ACC112 (cell line): ENCODE results near the gene FAM72C.
"Not testable (repeated sequence)": the region's sequence is repeated elsewhere in the genome, so short reads cannot be mapped to it uniquely, and the experiment has no call there.

Source experiments
- H2AFZ ChIP-seq: fragments of 200-600 bp; sonication (generic); one replicate; pipeline ENCODE4 v1.6.0; 2017; ENCODE audit warnings: antibody characterized with exemption, low read length; ENCODE audit not compliant: unreplicated experiment
- H3K27ac ChIP-seq: fragments of 200-600 bp; sonication (generic); 2 replicates; pipeline ENCODE4 v1.5.1; 2014; ENCODE audit warnings: low read depth, mild to moderate bottlenecking, antibody characterized with exemption, low read length, moderate library complexity
- H3K27me3 ChIP-seq: fragments of 200-600 bp; sonication (generic); 2 replicates; pipeline ENCODE4 v1.6.1; 2014; ENCODE audit warnings: mild to moderate bottlenecking, antibody characterized with exemption, low read length, moderate library complexity, mixed read lengths; ENCODE audit not compliant: insufficient read depth
- H3K36me3 ChIP-seq: fragments of 200-600 bp; sonication (generic); 2 replicates; pipeline ENCODE4 v1.6.1; 2016; ENCODE audit warnings: mild to moderate bottlenecking, antibody characterized with exemption, low read length, moderate library complexity, mixed read lengths; ENCODE audit not compliant: insufficient read depth
- H3K4me1 ChIP-seq: fragments of 200-600 bp; sonication (generic); one replicate; pipeline ENCODE4 v1.6.1; 2016; ENCODE audit warnings: low read length, mixed read lengths; ENCODE audit not compliant: insufficient read depth, unreplicated experiment, control insufficient read depth
- H3K4me3 ChIP-seq: fragments of 200-600 bp; sonication (generic); 2 replicates; pipeline ENCODE4 v1.5.1; 2014; ENCODE audit warnings: mild to moderate bottlenecking, low read depth, low read length
- H3K79me2 ChIP-seq: fragments of 200-600 bp; sonication (generic); one replicate; pipeline ENCODE4 v1.6.0; 2016; ENCODE audit warnings: low read length; ENCODE audit not compliant: control insufficient read depth, unreplicated experiment, insufficient read depth

FAM72C gene

DNA sequence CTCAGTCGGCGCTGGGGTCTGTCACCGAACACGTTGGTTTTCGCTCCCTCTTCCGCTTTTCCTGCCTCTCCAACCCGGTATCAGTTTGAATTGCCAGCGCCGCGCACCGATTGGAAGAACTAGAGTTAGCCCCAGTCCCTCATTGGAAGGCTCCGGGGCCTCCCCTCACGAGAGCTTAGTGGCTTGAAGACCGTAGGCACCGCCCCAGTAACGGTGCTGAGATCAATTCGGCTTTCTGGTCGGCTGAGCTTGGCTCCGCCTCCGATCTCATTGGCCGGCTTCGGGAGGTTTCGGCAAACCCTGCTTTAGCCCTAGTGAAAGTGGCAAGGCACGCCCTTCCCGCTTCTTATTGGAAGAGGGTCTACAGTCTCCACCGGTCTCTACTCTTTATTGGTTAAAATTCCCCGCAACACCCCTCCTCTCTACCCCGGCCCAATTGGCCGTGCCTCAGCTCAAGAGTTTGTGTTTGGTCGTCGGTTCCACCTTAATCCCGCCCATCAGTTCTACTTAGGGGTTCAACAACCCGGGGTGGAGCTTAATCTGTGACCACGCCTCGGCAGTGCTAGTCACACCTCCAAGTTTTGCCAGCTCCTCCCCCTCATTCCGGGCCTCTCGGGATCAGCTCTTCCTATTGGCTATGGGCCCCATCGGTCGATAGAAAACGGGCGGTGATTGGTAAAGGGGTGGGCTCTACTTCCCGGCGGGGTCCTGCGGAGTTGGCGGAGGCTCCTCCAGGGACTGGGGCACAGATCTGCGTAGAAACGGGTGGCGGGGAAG is at the start of gene FAM72C:
FAM72C (minus strand) TSS at position 63 of the 777 bp plus-strand sequence. CDS start 845 bp downstream, outside the sequence.
- not testable (repeated sequence) for H3K4me1 ChIP-seq, H3K27ac ChIP-seq, H3K36me3 ChIP-seq, H2AFZ ChIP-seq, H3K4me3 ChIP-seq, H3K79me2 ChIP-seq, H3K27me3 ChIP-seq

DNA sequence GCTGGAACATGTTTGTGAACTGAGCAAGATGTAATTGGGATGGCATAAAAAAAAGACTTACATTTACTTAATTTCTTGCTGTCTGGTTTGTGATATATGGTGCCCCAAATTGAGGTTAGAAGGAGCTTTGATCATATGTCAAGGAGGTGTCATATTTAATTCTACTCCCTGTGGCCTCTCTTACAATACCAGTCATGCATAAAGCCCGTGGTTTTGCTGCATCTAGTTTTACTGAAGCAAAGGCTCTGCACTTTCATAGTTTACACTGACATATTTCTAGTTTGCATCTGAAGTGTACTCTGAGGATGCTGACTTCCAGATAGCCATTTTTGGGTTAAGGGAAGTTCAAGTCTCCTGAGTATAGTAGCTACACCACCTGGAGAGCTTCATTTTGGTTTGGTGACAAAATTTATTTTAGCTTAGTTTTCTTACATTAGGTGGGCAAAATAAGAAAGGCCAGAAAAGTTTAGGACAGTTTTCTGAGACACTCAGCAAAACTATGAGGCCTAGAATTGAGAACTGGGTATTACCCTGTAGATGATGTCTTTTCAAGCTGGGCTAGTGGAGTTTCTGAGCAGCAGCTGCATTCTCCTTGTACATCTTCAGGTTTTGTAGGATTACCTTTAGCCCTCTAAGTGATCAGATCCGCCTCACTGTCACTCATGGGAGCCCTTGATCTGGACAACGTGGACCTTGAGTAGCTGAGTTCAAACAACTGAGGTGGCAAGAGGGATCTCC is 48.4 kb upstream of the FAM72C start:
- H3K27me3 ChIP-seq, H2AFZ ChIP-seq, H3K27ac ChIP-seq, H3K79me2 ChIP-seq, H3K4me3 ChIP-seq, H3K4me1 ChIP-seq, H3K36me3 ChIP-seq: not testable (repeated sequence)

DNA sequence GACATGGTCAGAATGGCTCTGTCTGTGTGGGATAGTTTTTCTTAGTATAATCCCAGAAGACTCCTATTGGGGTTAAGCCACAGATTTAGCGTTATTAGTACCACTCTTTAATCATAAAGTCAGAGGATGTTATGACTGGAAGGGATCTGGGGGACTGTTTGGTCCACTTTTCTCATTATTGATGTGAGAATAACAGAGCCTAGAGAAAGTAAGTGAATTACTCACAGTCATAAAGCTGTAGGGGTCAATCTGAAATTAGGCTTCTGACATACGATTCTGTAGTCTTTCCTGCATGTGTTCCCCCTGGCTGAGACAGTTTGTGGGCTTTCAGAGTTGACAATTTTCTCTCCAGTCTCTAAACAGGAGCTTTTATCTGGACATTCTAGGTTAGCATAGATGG is 47.3 kb upstream of the FAM72C start:
- not testable (repeated sequence) for H3K4me1 ChIP-seq, H3K36me3 ChIP-seq, H3K27me3 ChIP-seq, H3K79me2 ChIP-seq, H3K27ac ChIP-seq, H3K4me3 ChIP-seq, H2AFZ ChIP-seq

DNA sequence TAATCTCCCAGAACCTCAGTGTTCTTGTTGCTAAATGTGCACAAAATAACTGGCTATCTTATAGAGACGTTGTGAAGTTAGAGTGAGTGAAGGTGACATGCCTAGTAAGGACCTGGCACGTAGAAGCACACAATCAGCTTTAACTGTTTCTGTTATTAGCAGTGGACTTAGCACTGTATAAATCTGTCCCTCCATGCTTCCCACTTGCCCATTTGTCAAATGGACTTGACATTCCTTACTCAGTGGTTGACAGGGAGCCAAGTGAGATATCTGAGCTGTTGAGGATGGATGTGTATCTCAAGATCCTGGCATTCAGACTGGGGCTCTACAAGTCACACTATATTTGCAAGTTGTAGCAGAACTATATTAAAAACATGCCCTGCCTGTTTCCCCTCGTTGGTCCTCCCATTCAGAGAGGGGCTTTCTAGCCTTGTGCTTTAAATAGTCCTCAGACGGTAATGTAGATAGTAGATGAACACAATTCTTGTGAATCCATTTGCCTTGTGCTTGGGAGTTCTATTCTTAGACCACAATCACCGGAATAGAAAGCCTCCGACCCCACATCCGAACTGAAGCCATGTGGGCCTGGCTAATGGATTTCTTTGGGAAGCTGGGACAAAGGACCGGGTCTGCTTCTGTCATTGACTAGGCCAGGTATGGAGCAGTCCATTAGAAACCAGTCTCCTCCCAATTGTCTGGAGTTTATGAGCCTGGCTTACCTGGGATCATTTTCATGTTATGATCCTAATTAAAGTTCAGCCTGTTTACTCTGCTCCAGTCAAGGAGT is 43.6 kb upstream of the FAM72C start:
- not testable (repeated sequence) for H3K79me2 ChIP-seq, H3K4me1 ChIP-seq, H3K36me3 ChIP-seq, H3K27me3 ChIP-seq, H2AFZ ChIP-seq, H3K27ac ChIP-seq, H3K4me3 ChIP-seq

DNA sequence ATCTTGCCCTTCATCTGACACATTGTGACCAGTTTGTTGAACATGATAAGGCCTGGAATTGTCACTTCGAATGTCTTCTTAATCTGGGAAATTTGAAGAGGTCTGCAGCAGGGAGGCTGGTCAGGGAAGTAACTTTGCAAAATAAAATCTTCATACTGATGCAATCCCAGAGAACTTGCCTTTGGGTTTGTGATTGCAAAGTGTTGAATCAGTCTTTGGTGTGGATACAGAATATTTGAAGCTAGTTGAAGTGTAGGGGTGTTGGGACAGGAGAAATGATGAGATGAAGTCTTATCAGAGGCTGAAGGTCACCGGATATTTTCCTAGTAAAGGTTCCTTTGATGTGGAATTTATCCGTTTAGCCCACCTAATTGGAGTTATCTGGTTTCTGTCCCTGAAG is 42.7 kb upstream of the FAM72C start:
- not testable (repeated sequence) for H3K27me3 ChIP-seq, H3K79me2 ChIP-seq, H3K4me3 ChIP-seq, H2AFZ ChIP-seq, H3K36me3 ChIP-seq, H3K27ac ChIP-seq, H3K4me1 ChIP-seq

DNA sequence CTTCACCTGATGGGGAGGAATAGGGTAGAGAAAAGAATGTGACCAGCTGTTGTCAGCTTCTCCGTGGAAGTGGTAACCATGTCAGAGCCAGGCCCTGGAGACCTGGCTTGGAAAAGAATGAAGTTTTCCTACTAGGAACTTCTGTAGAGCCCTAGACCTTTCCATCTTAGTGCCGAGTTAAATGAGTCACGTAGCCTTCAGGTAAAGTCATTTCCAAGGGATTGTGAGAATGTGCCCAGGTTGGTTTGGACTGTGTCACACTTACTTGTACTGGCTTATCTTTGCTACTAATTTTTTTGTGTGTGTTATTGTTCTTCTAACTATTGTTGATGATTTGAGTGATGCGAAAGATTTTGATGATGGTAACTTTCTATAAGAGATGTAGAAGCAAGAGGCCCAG is 42.3 kb upstream of the FAM72C start:
- not testable (repeated sequence) for H3K4me3 ChIP-seq, H3K27me3 ChIP-seq, H2AFZ ChIP-seq, H3K79me2 ChIP-seq, H3K4me1 ChIP-seq, H3K36me3 ChIP-seq, H3K27ac ChIP-seq

- not testable (repeated sequence) for H3K4me3 ChIP-seq, H3K27me3 ChIP-seq, H2AFZ ChIP-seq, H3K36me3 ChIP-seq, H3K27ac ChIP-seq, H3K4me1 ChIP-seq, H3K79me2 ChIP-seq
Measured at GRCh38 chr1:144012168-144012733, 40.5 kb upstream of the FAM72C start.

- not testable (repeated sequence) for H3K27me3 ChIP-seq, H3K79me2 ChIP-seq, H2AFZ ChIP-seq, H3K27ac ChIP-seq, H3K36me3 ChIP-seq, H3K4me3 ChIP-seq, H3K4me1 ChIP-seq
Measured at GRCh38 chr1:144009410-144009809, 37.6 kb upstream of the FAM72C start.

- H3K79me2 ChIP-seq, H3K27me3 ChIP-seq, H2AFZ ChIP-seq, H3K4me3 ChIP-seq, H3K36me3 ChIP-seq, H3K4me1 ChIP-seq, H3K27ac ChIP-seq: not testable (repeated sequence)
Measured at GRCh38 chr1:144004259-144004658, 32.5 kb upstream of the FAM72C start.

GRCh38 chr1:144003306-144004029 is 31.7 kb upstream of the FAM72C start:
- H3K4me1 ChIP-seq, H3K36me3 ChIP-seq, H3K27me3 ChIP-seq, H3K4me3 ChIP-seq, H3K79me2 ChIP-seq, H2AFZ ChIP-seq, H3K27ac ChIP-seq: not testable (repeated sequence)
